Lower lobe of right lung (tissue), 2 donors: ENCODE data around the gene PRRT1. TPM values are rescaled to one million over a fixed set of nuclear protein-coding genes. Genes with fewer than 3 reads are reported as not detected.
"Not testable (repeated sequence)": the region's sequence is repeated elsewhere in the genome, so short reads cannot be mapped to it uniquely, and the experiment has no call there.

Experiments
- ATAC-seq, 2 donors: fragments of 200-7000 bp; cut with Tn5 transposase; one replicate each; pipeline ENCODE4 v1.9.1; 2020 to 2022; ENCODE audit warnings: mild to moderate bottlenecking in 2 of 2, moderate library complexity in 2 of 2
- DNase-seq: peaks from one replicate; pipeline ENCODE4 v3.0.0-alpha.2; 2020
- H3K27ac ChIP-seq: fragments of 200-600 bp; one replicate; pipeline ENCODE4 v1.8.0; 2022
- H3K27me3 ChIP-seq: fragments of 200-600 bp; one replicate; pipeline ENCODE4 v1.8.0; 2022; ENCODE audit warnings: low read depth
- H3K36me3 ChIP-seq: fragments of 200-600 bp; one replicate; pipeline ENCODE4 v1.8.0; 2022; ENCODE audit warnings: mild to moderate bottlenecking
- H3K4me1 ChIP-seq: fragments of 200-600 bp; one replicate; pipeline ENCODE4 v1.8.0; 2022
- H3K4me3 ChIP-seq: fragments of 200-600 bp; one replicate; pipeline ENCODE4 v1.8.0; 2022; ENCODE audit warnings: mild to moderate bottlenecking
- H3K9me3 ChIP-seq: fragments of 200-600 bp; one replicate; pipeline ENCODE4 v1.8.0; 2022
- CTCF ChIP-seq: fragments of 200-600 bp; IDR thresholded peaks from one replicate; pipeline ENCODE4 v1.8.0; 2022; ENCODE audit warnings: antibody characterized with exemption, mild to moderate bottlenecking
- intact Hi-C: fragments of 100-400 bp; cut with DNase I; formaldehyde crosslinking; loops from one replicate; pipeline ENCODE4 v1.11.0; 2022
- total RNA-seq: library from RNA; stranded (reverse); fragmentation: NEBNext Ultra II Directional; extraction: Animal tissue kit (Norgen Biotek cat#: 25700); gene quantifications from one replicate; pipeline ENCODE4 v1.2.1, GENCODE V29; 2021
- donor health status: DM: no; HTN: yes; CAD: no; lungs with severe emphysema.

The PRRT1 gene
- total RNA-seq, 1 donor from 2014 or later, result 1.2 TPM

- peak overlapping the region; percentile 91 for H3K27ac ChIP-seq
- DNase-seq (no peak), ATAC-seq (peak; percentile 0 to 2)
- TF ChIP-seq CTCF, result no peak
- peaks cover 26% of the 10 kb centered on the region for H3K36me3 ChIP-seq
- H3K9me3 ChIP-seq, result no peaks in the 10 kb centered on the region
- H3K27me3 ChIP-seq, result no peaks in the 10 kb centered on the region
- H3K4me1 ChIP-seq, result peaks cover 65% of the 10 kb centered on the region
- H3K4me3 ChIP-seq, result peak overlapping the region; percentile 76
- intact Hi-C loops, result no loop called here
Observed at GRCh38 chr6:32189069-32189741, 37.5 kb upstream of the PRRT1 start.

GRCh38 chr6:32188381-32189068 lies 36.8 kb upstream of the PRRT1 start:
- intact Hi-C loops, result no loop called here
- Histone ChIP-seq H3K27ac (peak overlapping the region; percentile 91), H3K27me3 (no peaks in the 10 kb centered on the region), H3K36me3 (peaks cover 27% of the 10 kb centered on the region), H3K9me3 (no peaks in the 10 kb centered on the region), H3K4me3 (peak overlapping the region; percentile 76), H3K4me1 (peaks cover 65% of the 10 kb centered on the region)
- DNase-seq (no peak), ATAC-seq (no peak)
- TF ChIP-seq CTCF, result no peak

- ATAC-seq, H3K9me3 ChIP-seq, DNase-seq, H3K27me3 ChIP-seq, intact Hi-C loops: not testable (repeated sequence)
- Histone ChIP-seq H3K36me3 (peaks cover 32% of the 10 kb centered on the region), H3K4me3 (peak overlapping the region; percentile 76), H3K4me1 (peaks cover 62% of the 10 kb centered on the region), H3K27ac (peak overlapping the region; percentile 91)
Observed at GRCh38 chr6:32187725-32188380, 36.1 kb upstream of the PRRT1 start.

- TF ChIP-seq CTCF, result no peak
- H3K4me1 ChIP-seq, result peaks cover 55% of the 10 kb centered on the region
- intact Hi-C loops, result no loop called here
- H3K4me3 ChIP-seq, result no peak overlapping the region
- H3K9me3 ChIP-seq, result no peaks in the 10 kb centered on the region
- peak overlapping the region; percentile 91 for H3K27ac ChIP-seq
- no peaks in the 10 kb centered on the region for H3K27me3 ChIP-seq
- ATAC-seq (no peak), DNase-seq (no peak)
- peaks cover 38% of the 10 kb centered on the region for H3K36me3 ChIP-seq
Observed at GRCh38 chr6:32187009-32187709, 35.4 kb upstream of the PRRT1 start.

- intact Hi-C loops, H3K4me3 ChIP-seq, H3K9me3 ChIP-seq, H3K27me3 ChIP-seq, ATAC-seq, DNase-seq: not testable (repeated sequence)
- Histone ChIP-seq H3K4me1 (peaks cover 52% of the 10 kb centered on the region), H3K27ac (peak overlapping the region; percentile 64), H3K36me3 (peaks cover 41% of the 10 kb centered on the region)
Observed at GRCh38 chr6:32186151-32186840, 34.6 kb upstream of the PRRT1 start.

GRCh38 chr6:32185681-32186131 lies 34.0 kb upstream of the PRRT1 start:
- H3K4me1 ChIP-seq, result peaks cover 46% of the 10 kb centered on the region

More at GRCh38 chr6:32185681-32186131, 34.0 kb upstream of the PRRT1 start:
- DNase-seq (peak; percentile 86), ATAC-seq (peak; percentile 75 to 79)
- intact Hi-C loops, H3K27me3 ChIP-seq, H3K9me3 ChIP-seq, H3K4me3 ChIP-seq: not testable (repeated sequence)
- peak overlapping the region; percentile 74 for H3K27ac ChIP-seq
- H3K36me3 ChIP-seq, result peaks cover 47% of the 10 kb centered on the region
